GM19463 (cell line): ENCODE measurements around the gene ARHGEF7.
"Not testable (repeated sequence)": the region's sequence is repeated elsewhere in the genome, so short reads cannot be mapped to it uniquely, and the experiment has no call there.

Experiments
- ATAC-seq: cut with Tn5 transposase; IDR thresholded peaks from one replicate; pipeline ENCODE4 v1.9.1; 2021; ENCODE audit warnings: mild to moderate bottlenecking, moderate library complexity; ENCODE audit not compliant: unreplicated experiment

ARHGEF7 gene

GRCh38 chr13:111115061-111115964, at the start of gene ARHGEF7:
ARHGEF7 (plus strand) TSS chr13:111115310; CDS start chr13:111115527, 217 bp downstream.
- ATAC-seq, result peak; percentile 45

- ATAC-seq, result no peak
Observed at GRCh38 chr13:111065698-111066097, 49.4 kb upstream of the ARHGEF7 start.

GRCh38 chr13:111066544-111066943, 48.6 kb upstream of the ARHGEF7 start:
- ATAC-seq, result no peak

- ATAC-seq, result no peak
Observed at GRCh38 chr13:111068009-111068350, 47.1 kb upstream of the ARHGEF7 start.

GRCh38 chr13:111071120-111071519, 44.0 kb upstream of the ARHGEF7 start:
- ATAC-seq, result not testable (repeated sequence)

GRCh38 chr13:111071526-111071925, 43.6 kb upstream of the ARHGEF7 start:
- not testable (repeated sequence) for ATAC-seq

- no peak for ATAC-seq
Observed at GRCh38 chr13:111074826-111075225, 40.3 kb upstream of the ARHGEF7 start.

GRCh38 chr13:111076155-111077013, 38.7 kb upstream of the ARHGEF7 start:
- ATAC-seq, result no peak

- no peak for ATAC-seq
Observed at GRCh38 chr13:111079375-111079774, 35.7 kb upstream of the ARHGEF7 start.

GRCh38 chr13:111080642-111081041, 34.5 kb upstream of the ARHGEF7 start:
- ATAC-seq, result no peak

- ATAC-seq, result no peak
Observed at GRCh38 chr13:111082240-111082639, 32.9 kb upstream of the ARHGEF7 start.

GRCh38 chr13:111082769-111083168, 32.3 kb upstream of the ARHGEF7 start:
- ATAC-seq, result not testable (repeated sequence)

GRCh38 chr13:111083693-111084092, 31.4 kb upstream of the ARHGEF7 start:
- not testable (repeated sequence) for ATAC-seq

- ATAC-seq, result no peak
Observed at GRCh38 chr13:111090169-111090568, 24.9 kb upstream of the ARHGEF7 start.

GRCh38 chr13:111092685-111093084, 22.4 kb upstream of the ARHGEF7 start:
- ATAC-seq, result no peak

- no peak for ATAC-seq
Observed at GRCh38 chr13:111093136-111093535, 22.0 kb upstream of the ARHGEF7 start.

GRCh38 chr13:111093634-111094033, 21.5 kb upstream of the ARHGEF7 start:
- no peak for ATAC-seq

- no peak for ATAC-seq
Observed at GRCh38 chr13:111095031-111095840, 19.9 kb upstream of the ARHGEF7 start.

- ATAC-seq, result no peak
Observed at GRCh38 chr13:111095911-111096501, 19.1 kb upstream of the ARHGEF7 start.

- ATAC-seq, result no peak
Observed at GRCh38 chr13:111099290-111099689, 15.8 kb upstream of the ARHGEF7 start.
